ENCODE measurements around the gene GEMIN4. TPM values are rescaled to one million over a fixed set of nuclear protein-coding genes. Genes with fewer than 3 reads are reported as not detected.
A peak's percentile ranks its signal among the peaks of the same experiment; 100 is the strongest.
"Not testable (repeated sequence)": the region's sequence is repeated elsewhere in the genome, so short reads cannot be mapped to it uniquely, and the experiment has no call there.

The GEMIN4 gene
- total RNA-seq, 1 donor from 2014 or later: 18.4 TPM

- Mint-ChIP-seq H3K4me3 (ENCODE audit: unreplicated experiment) (no peak overlapping the region), H3K27me3 (ENCODE audit: low read depth, unreplicated experiment) (no peaks in the 10 kb centered on the region), H3K4me1 (ENCODE audit: low read depth, unreplicated experiment) (peaks cover 5% of the 10 kb centered on the region), H3K36me3 (ENCODE audit: low read depth, unreplicated experiment) (peaks cover 22% of the 10 kb centered on the region), H3K27ac (ENCODE audit: unreplicated experiment) (no peak overlapping the region), H3K9me3 (ENCODE audit: unreplicated experiment) (no peaks in the 10 kb centered on the region)
- Histone ChIP-seq H2AFZ (ENCODE audit: low read depth, low read length) (no peak overlapping the region), H3K36me3 (ENCODE audit: insufficient read depth, low read length) (peaks cover 22% of the 10 kb centered on the region), H3K4me3 (ENCODE audit: insufficient read depth, low read depth, low read length) (no peak overlapping the region), H3K9me3 (ENCODE audit: insufficient read depth, low read depth, low read length) (no peaks in the 10 kb centered on the region), H3K4me2 (ENCODE audit: low read length) (no peak overlapping the region), H3K79me2 (ENCODE audit: insufficient read depth, low read length) (no peaks in the 10 kb centered on the region), H3K9ac (ENCODE audit: low read length) (no peak overlapping the region), H3K27ac (ENCODE audit: low read depth, low read length) (no peak overlapping the region), H3K27me3 (ENCODE audit: insufficient read depth, low read length) (no peaks in the 10 kb centered on the region), H3K4me1 (ENCODE audit: insufficient read depth, low read length) (no peaks in the 10 kb centered on the region), H4K20me1 (ENCODE audit: insufficient read depth, low read length) (no peaks in the 10 kb centered on the region)
- FAIRE-seq: no peak
- DNase-seq (ENCODE audit: low read depth): no peak
- TF ChIP-seq EZH2 (IDR thresholded peaks at IDR 0.05; ENCODE audit: insufficient read depth, low read length): no peak
- TF ChIP-seq, protein P1, sequence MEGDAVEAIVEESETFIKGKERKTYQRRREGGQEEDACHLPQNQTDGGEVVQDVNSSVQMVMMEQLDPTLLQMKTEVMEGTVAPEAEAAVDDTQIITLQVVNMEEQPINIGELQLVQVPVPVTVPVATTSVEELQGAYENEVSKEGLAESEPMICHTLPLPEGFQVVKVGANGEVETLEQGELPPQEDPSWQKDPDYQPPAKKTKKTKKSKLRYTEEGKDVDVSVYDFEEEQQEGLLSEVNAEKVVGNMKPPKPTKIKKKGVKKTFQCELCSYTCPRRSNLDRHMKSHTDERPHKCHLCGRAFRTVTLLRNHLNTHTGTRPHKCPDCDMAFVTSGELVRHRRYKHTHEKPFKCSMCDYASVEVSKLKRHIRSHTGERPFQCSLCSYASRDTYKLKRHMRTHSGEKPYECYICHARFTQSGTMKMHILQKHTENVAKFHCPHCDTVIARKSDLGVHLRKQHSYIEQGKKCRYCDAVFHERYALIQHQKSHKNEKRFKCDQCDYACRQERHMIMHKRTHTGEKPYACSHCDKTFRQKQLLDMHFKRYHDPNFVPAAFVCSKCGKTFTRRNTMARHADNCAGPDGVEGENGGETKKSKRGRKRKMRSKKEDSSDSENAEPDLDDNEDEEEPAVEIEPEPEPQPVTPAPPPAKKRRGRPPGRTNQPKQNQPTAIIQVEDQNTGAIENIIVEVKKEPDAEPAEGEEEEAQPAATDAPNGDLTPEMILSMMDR (IDR thresholded peaks at IDR 0.05; ENCODE audit: insufficient read depth, low read depth, low read length): no peak
These were observed 7.9 kb upstream of the GEMIN4 start for GRCh38 chr17:759964-760363.

DNA sequence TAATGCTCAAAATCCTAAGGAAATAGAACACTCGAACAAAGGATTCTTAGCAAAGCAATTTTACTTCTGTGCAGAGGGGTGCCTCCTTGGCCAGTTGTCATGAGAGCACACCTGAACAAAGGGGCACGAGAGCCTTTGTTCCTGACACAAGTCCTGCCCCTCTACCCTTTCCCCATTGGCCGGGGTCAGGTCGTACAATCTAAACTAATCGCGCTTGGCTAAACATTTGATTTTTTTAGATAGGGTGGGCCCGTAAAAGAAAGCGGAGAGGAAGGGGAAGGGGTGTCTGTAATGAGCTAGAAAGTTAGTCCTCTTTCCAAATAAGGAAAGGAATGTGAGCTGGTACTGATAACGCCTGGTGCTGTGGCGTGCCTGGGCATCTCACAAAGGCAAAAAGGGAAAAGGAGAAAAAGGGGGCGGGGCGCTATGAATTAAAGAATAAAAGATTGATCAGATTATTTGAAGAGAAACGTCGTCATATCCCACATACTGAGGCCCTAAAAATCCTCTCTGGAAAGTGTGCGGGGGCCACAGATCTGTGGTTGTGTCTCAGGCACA is 4.0 kb upstream of the GEMIN4 start:
- not testable (repeated sequence) for H3K9ac ChIP-seq (ENCODE audit: low read length); H2AFZ ChIP-seq (ENCODE audit: low read depth, low read length); FAIRE-seq; H3K9me3 Mint-ChIP-seq (ENCODE audit: unreplicated experiment); H3K27me3 Mint-ChIP-seq (ENCODE audit: low read depth, unreplicated experiment); H3K9me3 ChIP-seq (ENCODE audit: insufficient read depth, low read depth, low read length); H3K79me2 ChIP-seq (ENCODE audit: insufficient read depth, low read length); H4K20me1 ChIP-seq (ENCODE audit: insufficient read depth, low read length); H3K27me3 ChIP-seq (ENCODE audit: insufficient read depth, low read length); H3K27ac ChIP-seq (ENCODE audit: low read depth, low read length); H3K4me3 Mint-ChIP-seq (ENCODE audit: unreplicated experiment); H3K4me3 ChIP-seq (ENCODE audit: insufficient read depth, low read depth, low read length); DNase-seq (ENCODE audit: low read depth); H3K4me1 Mint-ChIP-seq (ENCODE audit: low read depth, unreplicated experiment); H3K4me2 ChIP-seq (ENCODE audit: low read length)
- Mint-ChIP-seq H3K36me3 (ENCODE audit: low read depth, unreplicated experiment) (peaks cover 20% of the 10 kb centered on the region), H3K27ac (ENCODE audit: unreplicated experiment) (peak overlapping the region; percentile 66)
- peaks cover 17% of the 10 kb centered on the region for H3K36me3 ChIP-seq (ENCODE audit: insufficient read depth, low read length)
- H3K4me1 ChIP-seq (ENCODE audit: insufficient read depth, low read length): peaks cover 11% of the 10 kb centered on the region

DNA sequence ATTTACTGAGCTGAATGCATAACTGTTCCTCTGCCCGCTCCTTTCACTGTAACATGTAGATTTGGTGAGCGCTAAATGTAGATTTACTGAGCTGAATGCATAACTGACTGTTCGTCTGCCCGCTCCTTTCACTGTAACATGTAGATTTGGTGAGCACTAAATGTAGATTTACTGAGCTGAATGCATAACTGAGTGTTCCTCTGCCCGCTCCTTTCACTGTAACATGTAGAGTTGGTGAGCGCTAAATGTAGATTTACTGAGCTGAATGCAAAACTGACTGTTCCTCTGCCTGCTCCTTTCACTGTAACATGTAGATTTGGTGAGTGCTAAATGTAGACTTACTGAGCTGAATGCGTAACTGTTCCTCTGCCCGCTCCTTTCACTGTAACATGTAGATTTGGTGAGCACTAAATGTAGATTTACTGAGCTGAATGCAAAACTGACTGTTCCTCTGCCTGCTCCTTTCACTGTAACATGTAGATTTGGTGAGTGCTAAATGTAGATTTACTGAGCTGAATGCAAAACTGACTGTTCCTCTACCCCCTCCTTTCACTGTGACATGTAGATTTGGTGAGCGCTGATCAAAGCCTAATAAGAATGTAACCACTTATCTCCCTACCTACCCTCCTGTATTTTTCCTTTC is 3.4 kb upstream of the GEMIN4 start:
- not testable (repeated sequence) for H3K27me3 Mint-ChIP-seq (ENCODE audit: low read depth, unreplicated experiment); H3K9me3 Mint-ChIP-seq (ENCODE audit: unreplicated experiment); H3K4me3 ChIP-seq (ENCODE audit: insufficient read depth, low read depth, low read length); H3K4me1 Mint-ChIP-seq (ENCODE audit: low read depth, unreplicated experiment); H3K27ac Mint-ChIP-seq (ENCODE audit: unreplicated experiment); H4K20me1 ChIP-seq (ENCODE audit: insufficient read depth, low read length); H3K27ac ChIP-seq (ENCODE audit: low read depth, low read length); H3K9me3 ChIP-seq (ENCODE audit: insufficient read depth, low read depth, low read length); H2AFZ ChIP-seq (ENCODE audit: low read depth, low read length); H3K4me2 ChIP-seq (ENCODE audit: low read length); FAIRE-seq; H3K27me3 ChIP-seq (ENCODE audit: insufficient read depth, low read length); DNase-seq (ENCODE audit: low read depth); H3K9ac ChIP-seq (ENCODE audit: low read length); H3K4me3 Mint-ChIP-seq (ENCODE audit: unreplicated experiment)
- H3K79me2 ChIP-seq (ENCODE audit: insufficient read depth, low read length): peaks cover 16% of the 10 kb centered on the region
- H3K36me3 ChIP-seq (ENCODE audit: insufficient read depth, low read length): peaks cover 12% of the 10 kb centered on the region
- peaks cover 20% of the 10 kb centered on the region for H3K36me3 Mint-ChIP-seq (ENCODE audit: low read depth, unreplicated experiment)
- peaks cover 17% of the 10 kb centered on the region for H3K4me1 ChIP-seq (ENCODE audit: insufficient read depth, low read length)

Measured in astrocyte (in vitro differentiated cells and primary cell).